ENCODE measurements around the gene SEC63. TPM values are rescaled to one million over a fixed set of nuclear protein-coding genes. Genes with fewer than 3 reads are reported as not detected.

Gene SEC63
- total RNA-seq, 2 experiments from 2014 or later: 80.3 to 86.7 TPM

DNA sequence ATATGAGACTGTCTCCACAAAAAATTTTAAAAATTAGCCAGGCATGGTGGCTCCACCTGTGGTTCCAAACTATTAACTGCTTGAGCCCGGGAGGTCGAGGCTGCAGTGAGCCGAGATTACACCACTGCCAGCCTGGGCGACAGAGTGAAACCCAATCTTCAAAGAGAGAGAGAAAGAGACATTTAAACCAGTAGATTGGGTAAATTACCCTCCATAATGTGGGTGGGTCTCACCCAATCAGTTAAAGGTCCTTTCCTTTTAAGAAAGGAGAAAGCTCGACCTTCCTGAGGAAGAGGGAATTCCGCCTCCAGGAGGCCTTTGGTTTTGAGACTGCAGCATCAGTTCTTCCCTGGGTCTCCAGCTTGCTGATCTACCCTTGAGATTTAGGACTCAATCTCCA is 108.7 kb downstream of the SEC63 start:
- intact Hi-C loops (cut with DNase I, micrococcal nuclease): loop anchor here (1.0 to 10.0 kb wide), 3 partner anchors 65 to 555 kb away; no protein-coding TSS in a partner anchor
- Mint-ChIP-seq H3K4me1 (ENCODE audit: low read depth) (peaks cover 18% of the 10 kb centered on the region), H3K27me3 (no peaks in the 10 kb centered on the region), H3K27ac (no peak overlapping the region), H3K9me3 (no peaks in the 10 kb centered on the region), H3K36me3 (ENCODE audit: low read depth) (no peaks in the 10 kb centered on the region), H3K4me3 (peak overlapping the region; percentile 14)
- Histone ChIP-seq H3K9me3 (ENCODE audit: control insufficient read depth in 1 of 2, insufficient read depth in 1 of 2, low read length in 2 of 2) (no peaks in the 10 kb centered on the region), H3K4me3 (ENCODE audit: low read length) (no peak overlapping the region), H3K27me3 (ENCODE audit: control insufficient read depth in 1 of 2, insufficient read depth in 2 of 2, low read length in 2 of 2) (no peaks in the 10 kb centered on the region), H3K36me3 (ENCODE audit: insufficient read depth, low read length) (no peaks in the 10 kb centered on the region), H3K4me1 (ENCODE audit: insufficient read depth, low read length) (peaks cover 15% of the 10 kb centered on the region), H3K27ac (ENCODE audit: low read depth in 1 of 2, low read length in 2 of 2) (no peak overlapping the region)
- TF ChIP-seq, protein P1, sequence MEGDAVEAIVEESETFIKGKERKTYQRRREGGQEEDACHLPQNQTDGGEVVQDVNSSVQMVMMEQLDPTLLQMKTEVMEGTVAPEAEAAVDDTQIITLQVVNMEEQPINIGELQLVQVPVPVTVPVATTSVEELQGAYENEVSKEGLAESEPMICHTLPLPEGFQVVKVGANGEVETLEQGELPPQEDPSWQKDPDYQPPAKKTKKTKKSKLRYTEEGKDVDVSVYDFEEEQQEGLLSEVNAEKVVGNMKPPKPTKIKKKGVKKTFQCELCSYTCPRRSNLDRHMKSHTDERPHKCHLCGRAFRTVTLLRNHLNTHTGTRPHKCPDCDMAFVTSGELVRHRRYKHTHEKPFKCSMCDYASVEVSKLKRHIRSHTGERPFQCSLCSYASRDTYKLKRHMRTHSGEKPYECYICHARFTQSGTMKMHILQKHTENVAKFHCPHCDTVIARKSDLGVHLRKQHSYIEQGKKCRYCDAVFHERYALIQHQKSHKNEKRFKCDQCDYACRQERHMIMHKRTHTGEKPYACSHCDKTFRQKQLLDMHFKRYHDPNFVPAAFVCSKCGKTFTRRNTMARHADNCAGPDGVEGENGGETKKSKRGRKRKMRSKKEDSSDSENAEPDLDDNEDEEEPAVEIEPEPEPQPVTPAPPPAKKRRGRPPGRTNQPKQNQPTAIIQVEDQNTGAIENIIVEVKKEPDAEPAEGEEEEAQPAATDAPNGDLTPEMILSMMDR (IDR thresholded peaks at IDR 0.05): no peak
- CTCF ChIA-PET: interaction anchor here (1.1 to 4.0 kb wide), 14 partner anchors 18 to 146 kb away, joined by 3 to 84 read pairs (median 8); partner anchors contain the start of gene SCML4
- DNase-seq: no peak
- POLR2A ChIA-PET: interaction anchor here (0.8 to 4.1 kb wide), 7 partner anchors 18 to 122 kb away, joined by 3 to 82 read pairs (median 21); partner anchors contain the start of gene SCML4
- ATAC-seq (ENCODE audit: poor library complexity): no peak

- Mint-ChIP-seq H3K4me3 (peak overlapping the region; percentile 88), H3K27ac (peak overlapping the region; percentile 83), H3K9me3 (no peaks in the 10 kb centered on the region), H3K27me3 (no peaks in the 10 kb centered on the region), H3K4me1 (ENCODE audit: low read depth) (peaks cover 30% of the 10 kb centered on the region), H3K36me3 (ENCODE audit: low read depth) (no peaks in the 10 kb centered on the region)
- ChIA-PET POLR2A (interaction anchor here (0.7 to 4.1 kb wide), 20 partner anchors 11 to 173 kb away, joined by 3 to 82 read pairs (median 5); partner anchors contain the start of gene SCML4), CTCF (interaction anchor here (0.6 to 4.0 kb wide), 37 partner anchors 9 to 173 kb away, joined by 3 to 84 read pairs (median 6); partner anchors contain the start of genes SCML4 and SEC63)
- Histone ChIP-seq H3K4me1 (ENCODE audit: insufficient read depth, low read length) (peaks cover 22% of the 10 kb centered on the region), H3K27me3 (ENCODE audit: control insufficient read depth in 1 of 2, insufficient read depth in 2 of 2, low read length in 2 of 2) (no peaks in the 10 kb centered on the region), H3K4me3 (ENCODE audit: low read length) (peak overlapping the region; percentile 61), H3K27ac (ENCODE audit: low read depth in 1 of 2, low read length in 2 of 2) (no peak overlapping the region), H3K9me3 (ENCODE audit: control insufficient read depth in 1 of 2, insufficient read depth in 1 of 2, low read length in 2 of 2) (no peaks in the 10 kb centered on the region), H3K36me3 (ENCODE audit: insufficient read depth, low read length) (no peaks in the 10 kb centered on the region)
- TF ChIP-seq, protein P1 (IDR thresholded peaks at IDR 0.05): peak; percentile 96
- DNase-seq: peak; percentile 66 to 88 (median 76)
- peak; percentile 80 for ATAC-seq (ENCODE audit: poor library complexity)
- intact Hi-C loops (cut with DNase I, micrococcal nuclease): loop anchor here (1.0 to 10.0 kb wide), 7 partner anchors 19 to 557 kb away; no protein-coding TSS in a partner anchor
These were observed 109.9 kb downstream of the SEC63 start for GRCh38 chr6:107847844-107848802.

- no peak overlapping the region for H3K27ac ChIP-seq (ENCODE audit: low read depth in 1 of 2, low read length in 2 of 2)
- intact Hi-C loops (cut with DNase I, micrococcal nuclease): loop anchor here (2.0 to 10.0 kb wide), 2 partner anchors 18 to 558 kb away; no protein-coding TSS in a partner anchor
- no peaks in the 10 kb centered on the region for H3K9me3 ChIP-seq (ENCODE audit: control insufficient read depth in 1 of 2, insufficient read depth in 1 of 2, low read length in 2 of 2)
- ATAC-seq (ENCODE audit: poor library complexity) (no peak), DNase-seq (no peak)
- Mint-ChIP-seq H3K27me3 (no peaks in the 10 kb centered on the region), H3K9me3 (no peaks in the 10 kb centered on the region), H3K4me3 (no peak overlapping the region), H3K4me1 (ENCODE audit: low read depth) (peaks cover 33% of the 10 kb centered on the region), H3K36me3 (ENCODE audit: low read depth) (no peaks in the 10 kb centered on the region), H3K27ac (no peak overlapping the region)
- no peak overlapping the region for H3K4me3 ChIP-seq (ENCODE audit: low read length)
- TF ChIP-seq, protein P1 (IDR thresholded peaks at IDR 0.05): no peak
- no peaks in the 10 kb centered on the region for H3K36me3 ChIP-seq (ENCODE audit: insufficient read depth, low read length)
- no peaks in the 10 kb centered on the region for H3K27me3 ChIP-seq (ENCODE audit: control insufficient read depth in 1 of 2, insufficient read depth in 2 of 2, low read length in 2 of 2)
- POLR2A ChIA-PET: interaction anchor here (1.7 to 4.1 kb wide), 5 partner anchors 25 to 134 kb away, joined by 5 to 82 read pairs (median 21); partner anchors contain the start of gene SCML4
- H3K4me1 ChIP-seq (ENCODE audit: insufficient read depth, low read length): peaks cover 23% of the 10 kb centered on the region
- CTCF ChIA-PET: interaction anchor here (1.1 to 4.0 kb wide), 5 partner anchors 16 to 118 kb away, joined by 3 to 84 read pairs (median 6); no protein-coding TSS in a partner anchor
These were observed 111.7 kb downstream of the SEC63 start for GRCh38 chr6:107846262-107846795.

Data from CD4-positive, alpha-beta T cell (primary cell).